ENCODE data around the gene BMP7. TPM values are rescaled to one million over a fixed set of nuclear protein-coding genes. Genes with fewer than 3 reads are reported as not detected.

Gene BMP7
- total RNA-seq, 2 experiments from 2014 or later, result 2.2 to 94.2 TPM

DNA sequence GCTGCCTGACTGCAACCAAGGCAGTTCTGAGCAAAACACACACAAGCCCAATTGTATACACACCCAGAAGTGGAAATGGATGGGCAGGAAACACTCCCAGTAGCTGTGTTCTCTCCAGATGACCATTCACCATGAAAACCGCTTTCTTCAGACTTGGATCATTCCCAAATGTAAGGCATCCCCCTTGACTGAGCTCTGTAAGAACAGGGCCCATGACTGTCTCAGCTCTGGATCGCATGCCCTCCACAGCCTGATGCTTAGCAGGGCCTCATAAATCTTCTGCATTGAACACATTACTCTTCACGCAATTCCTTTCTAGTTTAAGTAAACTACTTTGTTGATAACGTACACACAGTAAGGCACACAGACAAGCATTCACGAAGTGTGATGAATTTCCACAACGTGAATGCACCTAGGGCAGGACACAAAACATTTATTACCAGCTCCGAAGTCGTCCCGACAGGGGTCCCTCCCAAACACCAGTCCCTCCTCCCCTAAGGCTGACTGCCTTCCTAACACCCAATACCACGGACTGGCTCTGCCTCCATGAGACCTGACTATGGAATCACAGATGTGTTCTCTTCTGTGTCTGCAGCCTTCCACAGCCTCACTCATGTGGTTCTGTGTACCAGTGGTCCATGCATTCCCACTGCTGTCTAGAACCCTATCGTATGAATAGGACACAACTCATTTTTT, 31.7 kb downstream of the BMP7 start:
- intact Hi-C loops (cut with micrococcal nuclease; ENCODE audit: unreplicated experiment), result no loop called here
- Histone ChIP-seq H3K4me2 (ENCODE audit: low read length) (no peak overlapping the region), H2AFZ (ENCODE audit: low read length) (no peak overlapping the region), H3K4me3 (ENCODE audit: low read depth, low read length, poor library complexity, severe bottlenecking) (no peak overlapping the region), H3K9me2 (ENCODE audit: insufficient read depth, low read length) (no peaks in the 10 kb centered on the region), H3K9me3 (ENCODE audit: low read length) (peaks cover 3% of the 10 kb centered on the region; the same call in 1 of the 2 replicates), H3K79me2 (ENCODE audit: insufficient read depth, low read depth, low read length) (peaks cover 64% of the 10 kb centered on the region), H3K4me1 (ENCODE audit: insufficient read depth, low read length, poor library complexity, severe bottlenecking) (peaks cover 18% of the 10 kb centered on the region), H3K27ac (ENCODE audit: low read depth, low read length, poor library complexity, severe bottlenecking) (no peak overlapping the region), H4K20me1 (ENCODE audit: insufficient read depth, low read length) (no peaks in the 10 kb centered on the region), H3K36me3 (ENCODE audit: insufficient read depth, low read length) (peaks cover 41% of the 10 kb centered on the region)
- ChIA-PET CTCF (ENCODE audit: unreplicated experiment) (no interaction called here), POLR2A (interaction anchor here (1.0 to 1.5 kb wide), 2 partner anchors 12 to 14 kb away, joined by 3 read pairs; no protein-coding TSS in a partner anchor)
- TF ChIP-seq, protein P1, sequence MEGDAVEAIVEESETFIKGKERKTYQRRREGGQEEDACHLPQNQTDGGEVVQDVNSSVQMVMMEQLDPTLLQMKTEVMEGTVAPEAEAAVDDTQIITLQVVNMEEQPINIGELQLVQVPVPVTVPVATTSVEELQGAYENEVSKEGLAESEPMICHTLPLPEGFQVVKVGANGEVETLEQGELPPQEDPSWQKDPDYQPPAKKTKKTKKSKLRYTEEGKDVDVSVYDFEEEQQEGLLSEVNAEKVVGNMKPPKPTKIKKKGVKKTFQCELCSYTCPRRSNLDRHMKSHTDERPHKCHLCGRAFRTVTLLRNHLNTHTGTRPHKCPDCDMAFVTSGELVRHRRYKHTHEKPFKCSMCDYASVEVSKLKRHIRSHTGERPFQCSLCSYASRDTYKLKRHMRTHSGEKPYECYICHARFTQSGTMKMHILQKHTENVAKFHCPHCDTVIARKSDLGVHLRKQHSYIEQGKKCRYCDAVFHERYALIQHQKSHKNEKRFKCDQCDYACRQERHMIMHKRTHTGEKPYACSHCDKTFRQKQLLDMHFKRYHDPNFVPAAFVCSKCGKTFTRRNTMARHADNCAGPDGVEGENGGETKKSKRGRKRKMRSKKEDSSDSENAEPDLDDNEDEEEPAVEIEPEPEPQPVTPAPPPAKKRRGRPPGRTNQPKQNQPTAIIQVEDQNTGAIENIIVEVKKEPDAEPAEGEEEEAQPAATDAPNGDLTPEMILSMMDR (conservative IDR thresholded peaks at IDR 0.05; ENCODE audit: low read length), result no peak
- no TSS peak for BruUV-seq (replicated peaks)
- DNase-seq (ENCODE audit: low spot score), result no peak

GRCh38 chr20:57231951-57232428, 34.5 kb downstream of the BMP7 start:
- Histone ChIP-seq H3K4me1 (ENCODE audit: insufficient read depth, low read length, poor library complexity, severe bottlenecking) (peaks cover 31% of the 10 kb centered on the region), H3K36me3 (ENCODE audit: insufficient read depth, low read length) (peaks cover 35% of the 10 kb centered on the region), H3K4me2 (ENCODE audit: low read length) (no peak overlapping the region), H3K4me3 (ENCODE audit: low read depth, low read length, poor library complexity, severe bottlenecking) (no peak overlapping the region), H3K79me2 (ENCODE audit: insufficient read depth, low read depth, low read length) (peaks cover 54% of the 10 kb centered on the region), H3K27ac (ENCODE audit: low read depth, low read length, poor library complexity, severe bottlenecking) (no peak overlapping the region), H3K9me2 (ENCODE audit: insufficient read depth, low read length) (no peaks in the 10 kb centered on the region), H3K9me3 (ENCODE audit: low read length) (no peaks in the 10 kb centered on the region), H2AFZ (ENCODE audit: low read length) (no peak overlapping the region), H4K20me1 (ENCODE audit: insufficient read depth, low read length) (no peaks in the 10 kb centered on the region; the same call in 1 of the 2 replicates)
- DNase-seq (ENCODE audit: low spot score), result no peak
- intact Hi-C loops (cut with micrococcal nuclease; ENCODE audit: unreplicated experiment), result no loop called here
- CTCF ChIA-PET (ENCODE audit: unreplicated experiment), result no interaction called here
- no TSS peak for BruUV-seq (replicated peaks)
- TF ChIP-seq EZH2phosphoT487 (IDR thresholded peaks at IDR 0.05; ENCODE audit: borderline replicate concordance, low read depth, low read length), result no peak
- TF ChIP-seq, protein P1 (conservative IDR thresholded peaks at IDR 0.05; ENCODE audit: low read length), result no peak
- POLR2A ChIA-PET, result interaction anchor here (0.5 kb wide), 1 partner anchor 49 kb away, joined by 5 read pairs; no protein-coding TSS in a partner anchor

- BruUV-seq (replicated peaks), result no TSS peak
- intact Hi-C loops (cut with micrococcal nuclease; ENCODE audit: unreplicated experiment), result no loop called here
- Histone ChIP-seq H3K9me3 (ENCODE audit: low read length) (no peaks in the 10 kb centered on the region), H3K4me1 (ENCODE audit: insufficient read depth, low read length, poor library complexity, severe bottlenecking) (peaks cover 31% of the 10 kb centered on the region), H2AFZ (ENCODE audit: low read length) (no peak overlapping the region), H3K27ac (ENCODE audit: low read depth, low read length, poor library complexity, severe bottlenecking) (no peak overlapping the region), H4K20me1 (ENCODE audit: insufficient read depth, low read length) (no peaks in the 10 kb centered on the region; the same call in 1 of the 2 replicates), H3K36me3 (ENCODE audit: insufficient read depth, low read length) (peaks cover 39% of the 10 kb centered on the region), H3K79me2 (ENCODE audit: insufficient read depth, low read depth, low read length) (peaks cover 54% of the 10 kb centered on the region), H3K9me2 (ENCODE audit: insufficient read depth, low read length) (no peaks in the 10 kb centered on the region), H3K4me3 (ENCODE audit: low read depth, low read length, poor library complexity, severe bottlenecking) (no peak overlapping the region), H3K4me2 (ENCODE audit: low read length) (no peak overlapping the region)
- no peak for DNase-seq (ENCODE audit: low spot score)
- ChIA-PET CTCF (ENCODE audit: unreplicated experiment) (no interaction called here), POLR2A (no interaction called here)
- TF ChIP-seq, protein P1 (conservative IDR thresholded peaks at IDR 0.05; ENCODE audit: low read length), result no peak
- no peak for TF ChIP-seq EZH2phosphoT487 (IDR thresholded peaks at IDR 0.05; ENCODE audit: borderline replicate concordance, low read depth, low read length)
Observed at GRCh38 chr20:57231161-57231560, 35.3 kb downstream of the BMP7 start.

All from OCI-LY7 (cell line).